Measurements from ENCODE around the gene PCSK1N.

The PCSK1N gene

DNA sequence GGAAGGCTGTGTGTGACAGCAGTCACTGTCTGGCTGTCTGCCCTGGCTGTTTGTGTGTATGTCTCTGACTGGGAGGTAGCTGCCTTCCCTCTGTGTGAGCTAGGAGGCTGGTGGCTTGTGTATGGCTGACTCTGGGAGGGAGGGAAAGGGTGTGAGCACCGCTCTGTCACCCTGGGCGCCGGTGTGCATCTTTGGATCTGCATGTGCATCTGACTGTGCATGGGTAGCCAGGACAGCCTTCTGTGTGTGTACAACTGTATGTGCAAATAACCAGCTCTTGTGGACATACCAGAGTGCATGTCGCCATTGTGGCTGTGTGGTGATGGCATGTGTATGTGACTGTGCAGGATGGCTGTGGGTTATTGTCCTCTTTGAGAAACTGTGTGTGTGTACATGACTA, 16.5 kb downstream of the PCSK1N start:
- H3K27me3 ChIP-seq (ENCODE audit: insufficient read depth, insufficient read length), result no peaks in the 10 kb centered on the region
- no peak overlapping the region for H3K9ac ChIP-seq (ENCODE audit: insufficient read length, low read depth)
- no peak for TF ChIP-seq ZNF274 (IDR thresholded peaks at IDR 0.05; ENCODE audit: low read depth, low read length)
- no peak for TF ChIP-seq SUZ12 (IDR thresholded peaks at IDR 0.05; ENCODE audit: extremely low read depth, insufficient read depth, insufficient read length)
- TF ChIP-seq YY1 (IDR thresholded peaks at IDR 0.05; ENCODE audit: insufficient read depth, insufficient read length), result no peak
- no peaks in the 10 kb centered on the region for H3K9me3 ChIP-seq (ENCODE audit: insufficient read depth, low read length)
- no peak for DNase-seq (ENCODE audit: low read depth, low spot score)
- H3K4me3 ChIP-seq (ENCODE audit: insufficient read length, low read depth), result no peak overlapping the region
- H3K4me1 ChIP-seq (ENCODE audit: insufficient read depth, insufficient read length), result peaks cover 3% of the 10 kb centered on the region
- peaks cover 72% of the 10 kb centered on the region for H3K36me3 ChIP-seq (ENCODE audit: insufficient read depth, insufficient read length, low read length)

GRCh38 chrX:48818098-48818497, 17.3 kb downstream of the PCSK1N start:
- Histone ChIP-seq H3K27me3 (ENCODE audit: insufficient read depth, insufficient read length) (no peaks in the 10 kb centered on the region), H3K9me3 (ENCODE audit: insufficient read depth, low read length) (no peaks in the 10 kb centered on the region), H3K36me3 (ENCODE audit: insufficient read depth, insufficient read length, low read length) (peaks cover 66% of the 10 kb centered on the region), H3K4me1 (ENCODE audit: insufficient read depth, insufficient read length) (peaks cover 3% of the 10 kb centered on the region), H3K9ac (ENCODE audit: insufficient read length, low read depth) (no peak overlapping the region), H3K4me3 (ENCODE audit: insufficient read length, low read depth) (no peak overlapping the region)
- TF ChIP-seq YY1 (IDR thresholded peaks at IDR 0.05; ENCODE audit: insufficient read depth, insufficient read length) (no peak), ZNF274 (IDR thresholded peaks at IDR 0.05; ENCODE audit: low read depth, low read length) (no peak), SUZ12 (IDR thresholded peaks at IDR 0.05; ENCODE audit: extremely low read depth, insufficient read depth, insufficient read length) (no peak)
- no peak for DNase-seq (ENCODE audit: low read depth, low spot score)

GRCh38 chrX:48816014-48816810, 19.2 kb downstream of the PCSK1N start:
- Histone ChIP-seq H3K27me3 (ENCODE audit: insufficient read depth, insufficient read length) (no peaks in the 10 kb centered on the region), H3K4me1 (ENCODE audit: insufficient read depth, insufficient read length) (peaks cover 3% of the 10 kb centered on the region), H3K9me3 (ENCODE audit: insufficient read depth, low read length) (no peaks in the 10 kb centered on the region), H3K4me3 (ENCODE audit: insufficient read length, low read depth) (no peak overlapping the region), H3K9ac (ENCODE audit: insufficient read length, low read depth) (no peak overlapping the region), H3K36me3 (ENCODE audit: insufficient read depth, insufficient read length, low read length) (peaks cover 56% of the 10 kb centered on the region)
- no peak for DNase-seq (ENCODE audit: low read depth, low spot score)
- no peak for TF ChIP-seq ZNF274 (IDR thresholded peaks at IDR 0.05; ENCODE audit: low read depth, low read length)
- no peak for TF ChIP-seq YY1 (IDR thresholded peaks at IDR 0.05; ENCODE audit: insufficient read depth, insufficient read length)
- TF ChIP-seq SUZ12 (IDR thresholded peaks at IDR 0.05; ENCODE audit: extremely low read depth, insufficient read depth, insufficient read length), result no peak

GRCh38 chrX:48815266-48815665, 20.1 kb downstream of the PCSK1N start:
- Histone ChIP-seq H3K9me3 (ENCODE audit: insufficient read depth, low read length) (no peaks in the 10 kb centered on the region), H3K27me3 (ENCODE audit: insufficient read depth, insufficient read length) (no peaks in the 10 kb centered on the region), H3K36me3 (ENCODE audit: insufficient read depth, insufficient read length, low read length) (peaks cover 52% of the 10 kb centered on the region), H3K4me1 (ENCODE audit: insufficient read depth, insufficient read length) (peaks cover 3% of the 10 kb centered on the region), H3K4me3 (ENCODE audit: insufficient read length, low read depth) (no peak overlapping the region), H3K9ac (ENCODE audit: insufficient read length, low read depth) (no peak overlapping the region)
- TF ChIP-seq SUZ12 (IDR thresholded peaks at IDR 0.05; ENCODE audit: extremely low read depth, insufficient read depth, insufficient read length), result no peak
- TF ChIP-seq YY1 (IDR thresholded peaks at IDR 0.05; ENCODE audit: insufficient read depth, insufficient read length), result no peak
- TF ChIP-seq ZNF274 (IDR thresholded peaks at IDR 0.05; ENCODE audit: low read depth, low read length), result no peak
- DNase-seq (ENCODE audit: low read depth, low spot score), result no peak

GRCh38 chrX:48814722-48815121, 20.7 kb downstream of the PCSK1N start:
- TF ChIP-seq ZNF274 (IDR thresholded peaks at IDR 0.05; ENCODE audit: low read depth, low read length), result no peak
- TF ChIP-seq YY1 (IDR thresholded peaks at IDR 0.05; ENCODE audit: insufficient read depth, insufficient read length), result no peak
- TF ChIP-seq SUZ12 (IDR thresholded peaks at IDR 0.05; ENCODE audit: extremely low read depth, insufficient read depth, insufficient read length), result no peak
- H3K36me3 ChIP-seq (ENCODE audit: insufficient read depth, insufficient read length, low read length), result peaks cover 47% of the 10 kb centered on the region
- H3K9ac ChIP-seq (ENCODE audit: insufficient read length, low read depth), result no peak overlapping the region
- no peaks in the 10 kb centered on the region for H3K9me3 ChIP-seq (ENCODE audit: insufficient read depth, low read length)
- H3K4me1 ChIP-seq (ENCODE audit: insufficient read depth, insufficient read length), result peaks cover 3% of the 10 kb centered on the region
- H3K27me3 ChIP-seq (ENCODE audit: insufficient read depth, insufficient read length), result no peaks in the 10 kb centered on the region
- no peak for DNase-seq (ENCODE audit: low read depth, low spot score)
- no peak overlapping the region for H3K4me3 ChIP-seq (ENCODE audit: insufficient read length, low read depth)

DNA sequence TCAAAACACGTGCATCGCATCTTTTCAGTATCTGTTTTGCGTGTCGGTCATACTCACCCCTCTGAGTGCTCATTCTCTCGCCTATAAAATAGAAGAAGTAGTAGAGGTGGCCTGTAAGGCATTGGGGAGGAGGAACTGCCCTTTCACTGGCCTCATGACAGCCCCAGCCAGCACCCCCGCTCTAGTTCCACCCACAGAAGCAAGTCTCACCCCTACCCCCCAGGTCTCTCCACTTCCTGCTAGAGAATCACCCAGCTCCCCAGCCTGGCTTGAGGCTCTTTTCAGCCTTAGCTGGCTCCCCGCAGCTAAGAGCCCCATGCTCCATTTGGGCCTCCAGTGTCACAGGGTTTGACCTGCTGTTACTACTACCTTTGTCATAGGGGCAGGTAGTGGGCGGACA, 21.8 kb downstream of the PCSK1N start:
- Histone ChIP-seq H3K27me3 (ENCODE audit: insufficient read depth, insufficient read length) (no peaks in the 10 kb centered on the region), H3K4me3 (ENCODE audit: insufficient read length, low read depth) (no peak overlapping the region), H3K9me3 (ENCODE audit: insufficient read depth, low read length) (no peaks in the 10 kb centered on the region), H3K9ac (ENCODE audit: insufficient read length, low read depth) (no peak overlapping the region), H3K36me3 (ENCODE audit: insufficient read depth, insufficient read length, low read length) (peaks cover 43% of the 10 kb centered on the region), H3K4me1 (ENCODE audit: insufficient read depth, insufficient read length) (peaks cover 3% of the 10 kb centered on the region)
- TF ChIP-seq SUZ12 (IDR thresholded peaks at IDR 0.05; ENCODE audit: extremely low read depth, insufficient read depth, insufficient read length) (no peak), YY1 (IDR thresholded peaks at IDR 0.05; ENCODE audit: insufficient read depth, insufficient read length) (no peak), ZNF274 (IDR thresholded peaks at IDR 0.05; ENCODE audit: low read depth, low read length) (no peak)
- DNase-seq (ENCODE audit: low read depth, low spot score), result no peak

DNA sequence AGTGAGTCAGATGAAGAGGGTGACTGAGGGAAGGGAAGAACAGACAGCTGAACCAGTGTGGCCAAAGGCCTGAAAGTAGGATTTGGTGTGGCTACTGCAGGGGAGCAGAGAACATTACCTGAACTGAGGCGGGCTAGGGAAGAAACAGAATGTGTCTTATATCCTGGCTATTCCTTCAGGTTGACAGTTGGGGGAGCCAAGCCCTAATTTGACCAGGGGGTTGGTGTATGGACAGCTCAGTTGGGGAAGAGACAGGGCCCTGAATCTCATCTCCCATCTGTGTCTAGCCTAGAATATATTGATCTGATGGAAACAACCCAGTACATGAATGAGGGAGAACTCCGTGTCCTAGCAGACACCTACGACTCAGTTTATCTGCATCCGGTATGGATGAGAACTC, 29.3 kb downstream of the PCSK1N start:
- Histone ChIP-seq H3K9ac (ENCODE audit: insufficient read length, low read depth) (no peak overlapping the region), H3K9me3 (ENCODE audit: insufficient read depth, low read length) (no peaks in the 10 kb centered on the region), H3K4me1 (ENCODE audit: insufficient read depth, insufficient read length) (no peaks in the 10 kb centered on the region), H3K36me3 (ENCODE audit: insufficient read depth, insufficient read length, low read length) (peaks cover 49% of the 10 kb centered on the region), H3K4me3 (ENCODE audit: insufficient read length, low read depth) (no peak overlapping the region), H3K27me3 (ENCODE audit: insufficient read depth, insufficient read length) (no peaks in the 10 kb centered on the region)
- TF ChIP-seq ZNF274 (IDR thresholded peaks at IDR 0.05; ENCODE audit: low read depth, low read length) (no peak), YY1 (IDR thresholded peaks at IDR 0.05; ENCODE audit: insufficient read depth, insufficient read length) (no peak), SUZ12 (IDR thresholded peaks at IDR 0.05; ENCODE audit: extremely low read depth, insufficient read depth, insufficient read length) (no peak)
- DNase-seq (ENCODE audit: low read depth, low spot score), result no peak

Data from NT2/D1 (cell line).